ENCODE results near the gene APP.
A peak's percentile ranks its signal among the peaks of the same experiment; 100 is the strongest.

Gene APP

GRCh38 chr21:25885405-25885804 lies 285.2 kb downstream of the APP start:
- no peak for TF ChIP-seq CTCF (IDR thresholded peaks at IDR 0.05; ENCODE audit: low read depth, low read length)
- no peak for TF ChIP-seq EZH2phosphoT487 (IDR thresholded peaks at IDR 0.05; ENCODE audit: low read depth)
- no peaks in the 10 kb centered on the region for H3K27me3 ChIP-seq (ENCODE audit: low read depth, low read length)
- H4K20me1 ChIP-seq (ENCODE audit: insufficient read depth, low read length): no peaks in the 10 kb centered on the region
- H2AFZ ChIP-seq (ENCODE audit: low read depth, low read length): no peak overlapping the region
- H3K9ac ChIP-seq (ENCODE audit: low read length): no peak overlapping the region
- H3K4me3 ChIP-seq (ENCODE audit: low read length): no peak overlapping the region
- no peak overlapping the region for H3K4me2 ChIP-seq (ENCODE audit: low read length)
- peaks cover 5% of the 10 kb centered on the region for H3K4me1 ChIP-seq (ENCODE audit: low read length)
- H3K79me2 ChIP-seq (ENCODE audit: low read length): no peaks in the 10 kb centered on the region
- H3K36me3 ChIP-seq (replicated peaks; ENCODE audit: low read depth, low read length): no peaks in the 10 kb centered on the region
- no peak overlapping the region for H3K27ac ChIP-seq (ENCODE audit: low read length)
- no peaks in the 10 kb centered on the region for H3K9me3 ChIP-seq (ENCODE audit: insufficient read depth, low read length)

GRCh38 chr21:25884311-25884710 lies 286.3 kb downstream of the APP start:
- no peaks in the 10 kb centered on the region for H3K79me2 ChIP-seq (ENCODE audit: low read length)
- H3K4me1 ChIP-seq (ENCODE audit: low read length): peaks cover 5% of the 10 kb centered on the region
- no peaks in the 10 kb centered on the region for H3K27me3 ChIP-seq (ENCODE audit: low read depth, low read length)
- no peak overlapping the region for H2AFZ ChIP-seq (ENCODE audit: low read depth, low read length)
- no peaks in the 10 kb centered on the region for H3K36me3 ChIP-seq (replicated peaks; ENCODE audit: low read depth, low read length)
- H3K9me3 ChIP-seq (ENCODE audit: insufficient read depth, low read length): no peaks in the 10 kb centered on the region
- no peaks in the 10 kb centered on the region for H4K20me1 ChIP-seq (ENCODE audit: insufficient read depth, low read length)
- no peak overlapping the region for H3K27ac ChIP-seq (ENCODE audit: low read length)
- no peak overlapping the region for H3K4me3 ChIP-seq (ENCODE audit: low read length)
- TF ChIP-seq CTCF (IDR thresholded peaks at IDR 0.05; ENCODE audit: low read depth, low read length): no peak
- no peak for TF ChIP-seq EZH2phosphoT487 (IDR thresholded peaks at IDR 0.05; ENCODE audit: low read depth)
- H3K4me2 ChIP-seq (ENCODE audit: low read length): no peak overlapping the region
- no peak overlapping the region for H3K9ac ChIP-seq (ENCODE audit: low read length)

GRCh38 chr21:25881524-25882376 lies 288.8 kb downstream of the APP start:
- peak overlapping the region; percentile 69; the same call in 1 of the 2 replicates for H2AFZ ChIP-seq (ENCODE audit: low read depth, low read length)
- no peaks in the 10 kb centered on the region for H3K36me3 ChIP-seq (replicated peaks; ENCODE audit: low read depth, low read length)
- no peak overlapping the region for H3K27ac ChIP-seq (ENCODE audit: low read length)

More at GRCh38 chr21:25881524-25882376, 288.8 kb downstream of the APP start:
- Histone ChIP-seq H3K79me2 (ENCODE audit: low read length) (no peaks in the 10 kb centered on the region), H3K9ac (ENCODE audit: low read length) (no peak overlapping the region), H4K20me1 (ENCODE audit: insufficient read depth, low read length) (no peaks in the 10 kb centered on the region), H3K27me3 (ENCODE audit: low read depth, low read length) (no peaks in the 10 kb centered on the region), H3K4me2 (ENCODE audit: low read length) (peak overlapping the region; percentile 63), H3K4me1 (ENCODE audit: low read length) (no peaks in the 10 kb centered on the region), H3K9me3 (ENCODE audit: insufficient read depth, low read length) (no peaks in the 10 kb centered on the region), H3K4me3 (ENCODE audit: low read length) (peak overlapping the region; percentile 63)
- peak; percentile 97 for TF ChIP-seq CTCF (IDR thresholded peaks at IDR 0.05; ENCODE audit: low read depth, low read length)
- TF ChIP-seq EZH2phosphoT487 (IDR thresholded peaks at IDR 0.05; ENCODE audit: low read depth): no peak

All from OCI-LY3 (cell line).